Measurements from ENCODE around the gene LIX1L.

The LIX1L gene

DNA sequence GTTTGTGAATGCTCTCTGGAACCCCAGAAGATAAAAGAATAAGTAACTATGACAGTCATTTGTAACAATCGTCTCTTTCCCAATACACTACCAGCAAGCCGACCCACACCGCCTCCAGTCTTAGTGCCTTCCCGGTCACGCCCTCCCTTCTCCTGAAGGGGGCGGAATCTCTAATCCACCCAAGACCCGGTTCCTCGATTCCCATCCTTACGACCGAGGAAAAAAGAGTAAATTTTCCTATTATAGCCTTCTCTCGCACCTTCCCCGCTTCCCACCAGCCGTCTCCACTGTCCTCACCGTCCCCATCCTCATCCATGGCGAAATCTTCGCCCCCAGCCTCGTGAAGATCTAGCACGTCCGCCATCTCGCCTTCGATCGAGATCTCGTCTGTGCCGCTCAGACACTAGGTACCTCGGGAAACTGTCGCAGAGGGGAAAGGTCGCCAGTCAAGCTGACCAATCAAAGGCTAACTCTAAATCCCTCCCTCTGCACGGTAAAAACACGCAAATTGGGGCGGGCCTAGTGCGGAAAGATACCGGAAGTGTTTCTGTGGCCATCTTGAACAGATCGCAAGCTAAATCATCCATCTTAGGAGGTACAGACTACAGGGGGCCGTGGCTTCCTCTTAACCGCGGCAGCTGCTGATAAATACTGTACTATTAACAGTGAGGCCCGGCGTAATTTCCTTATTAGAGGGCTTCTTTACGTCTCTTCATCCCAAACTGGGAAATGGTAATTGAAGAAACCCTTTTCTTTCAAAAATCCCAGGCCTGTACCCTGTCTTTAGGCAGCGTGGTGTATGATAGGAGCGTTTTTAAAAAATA lies 30.5 kb downstream of the LIX1L start, which contains the start of gene RBM8A:
Gene RBM8A (minus strand): TSS at position 422 of the 824 bp plus-strand sequence. CDS start 58 bp downstream, at position 364.
- TF ChIP-seq, protein P1, sequence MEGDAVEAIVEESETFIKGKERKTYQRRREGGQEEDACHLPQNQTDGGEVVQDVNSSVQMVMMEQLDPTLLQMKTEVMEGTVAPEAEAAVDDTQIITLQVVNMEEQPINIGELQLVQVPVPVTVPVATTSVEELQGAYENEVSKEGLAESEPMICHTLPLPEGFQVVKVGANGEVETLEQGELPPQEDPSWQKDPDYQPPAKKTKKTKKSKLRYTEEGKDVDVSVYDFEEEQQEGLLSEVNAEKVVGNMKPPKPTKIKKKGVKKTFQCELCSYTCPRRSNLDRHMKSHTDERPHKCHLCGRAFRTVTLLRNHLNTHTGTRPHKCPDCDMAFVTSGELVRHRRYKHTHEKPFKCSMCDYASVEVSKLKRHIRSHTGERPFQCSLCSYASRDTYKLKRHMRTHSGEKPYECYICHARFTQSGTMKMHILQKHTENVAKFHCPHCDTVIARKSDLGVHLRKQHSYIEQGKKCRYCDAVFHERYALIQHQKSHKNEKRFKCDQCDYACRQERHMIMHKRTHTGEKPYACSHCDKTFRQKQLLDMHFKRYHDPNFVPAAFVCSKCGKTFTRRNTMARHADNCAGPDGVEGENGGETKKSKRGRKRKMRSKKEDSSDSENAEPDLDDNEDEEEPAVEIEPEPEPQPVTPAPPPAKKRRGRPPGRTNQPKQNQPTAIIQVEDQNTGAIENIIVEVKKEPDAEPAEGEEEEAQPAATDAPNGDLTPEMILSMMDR (conservative IDR thresholded peaks at IDR 0.05), result peak; percentile 76
- peak within 1 kb of the TSS; percentile 95 for H3K27ac ChIP-seq

- TF ChIP-seq, protein P1 (conservative IDR thresholded peaks at IDR 0.05), result no peak
- peak overlapping the region; percentile 95 for H3K27ac ChIP-seq
These were observed 31.1 kb downstream of the LIX1L start for GRCh38 chr1:145926686-145927062.

DNA sequence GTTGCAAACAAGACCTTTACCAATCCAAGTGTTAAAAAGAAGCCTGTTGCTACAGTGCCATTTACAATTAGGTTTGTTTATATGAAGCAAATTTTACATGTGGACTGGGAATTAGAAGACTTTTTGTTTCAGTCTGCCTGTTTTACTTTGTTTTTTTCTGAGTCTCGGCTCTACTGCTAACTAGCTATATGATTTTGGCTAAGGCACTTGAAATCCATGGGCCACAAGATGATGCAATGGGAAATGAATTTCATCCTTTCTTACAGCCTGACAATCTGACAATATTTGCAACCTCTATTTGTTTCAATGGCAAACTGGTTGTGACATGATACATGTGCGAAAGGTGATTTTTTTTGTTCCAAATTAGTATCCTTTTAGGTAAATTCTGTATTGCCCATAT lies 35.6 kb downstream of the LIX1L start:
- no peak overlapping the region for H3K27ac ChIP-seq
- TF ChIP-seq, protein P1 (conservative IDR thresholded peaks at IDR 0.05), result no peak

- H3K27ac ChIP-seq, result peak overlapping the region; percentile 82
These were observed 37.5 kb downstream of the LIX1L start for GRCh38 chr1:145920297-145920696.

- H3K27ac ChIP-seq, result peak overlapping the region; percentile 82
- TF ChIP-seq, protein P1 (conservative IDR thresholded peaks at IDR 0.05), result 0 out of 2 replicates have a peak, but pooled peaks have one; percentile 7
These were observed 38.6 kb downstream of the LIX1L start for GRCh38 chr1:145918992-145919939.

DNA sequence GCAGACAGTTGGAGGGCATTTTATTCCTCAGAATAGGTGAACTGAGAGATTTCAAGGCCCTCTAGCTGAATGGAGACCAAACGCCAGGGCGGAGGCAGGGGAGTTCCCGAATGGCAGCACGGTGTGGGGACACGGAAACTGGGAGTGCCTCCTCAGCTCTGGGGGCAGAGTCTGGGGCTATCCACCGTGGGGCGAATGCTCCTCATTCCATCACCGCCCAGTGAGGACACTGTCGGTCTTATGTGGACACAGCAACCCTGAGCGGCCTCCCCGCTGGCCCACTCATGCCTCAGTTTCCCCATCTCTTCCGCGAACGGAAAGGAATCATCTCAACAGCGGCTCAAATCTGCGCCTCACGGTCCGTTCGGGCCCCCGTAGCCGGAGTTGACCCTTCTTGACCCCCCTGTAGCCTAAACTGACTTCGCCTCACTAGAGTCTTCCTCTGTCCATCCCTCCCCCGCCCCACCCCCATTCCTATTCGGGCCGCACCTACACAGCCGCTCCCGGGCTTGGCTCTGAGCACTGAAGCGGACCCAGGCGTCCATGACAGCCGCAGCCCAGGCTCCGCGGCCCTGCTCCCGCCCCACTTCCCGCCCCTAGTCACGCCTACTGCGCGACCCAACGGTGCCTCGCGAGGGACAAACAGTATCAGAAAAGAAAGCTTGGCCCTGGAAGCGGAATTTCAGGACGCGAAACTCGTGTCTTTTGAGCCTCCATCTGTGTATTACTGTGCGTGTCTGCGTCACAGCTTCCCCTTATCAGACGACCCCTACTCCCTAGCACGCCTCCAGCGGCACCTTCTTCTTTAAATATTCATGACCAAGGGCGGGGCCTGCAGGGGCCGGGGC lies 39.4 kb downstream of the LIX1L start, which contains the start of gene PEX11B:
Gene PEX11B (minus strand): TSS at position 574 of the 848 bp plus-strand sequence. CDS start 29 bp downstream, at position 545.
- TF ChIP-seq, protein P1 (conservative IDR thresholded peaks at IDR 0.05), result no peak

GRCh38 chr1:145917595-145917994 lies 40.2 kb downstream of the LIX1L start:
- TF ChIP-seq, protein P1 (conservative IDR thresholded peaks at IDR 0.05), result no peak

More for the DNA sequence above, 39.4 kb downstream of the LIX1L start, which contains the start of gene PEX11B:
- peak within 1 kb of the TSS; percentile 82 for H3K27ac ChIP-seq

More at GRCh38 chr1:145917595-145917994, 40.2 kb downstream of the LIX1L start:
- H3K27ac ChIP-seq, result peak overlapping the region; percentile 82

Measured in VCaP (cell line).